HEK293 (cell line): ENCODE measurements around the gene PHACTR1.

Experiments used
- CTCF ChIA-PET: fragments of 350-600 bp; formaldehyde crosslinking; extraction: SDS; loops from one replicate; lab custom pipeline; 2021; ENCODE audit warnings: antibody characterized with exemption; lab: Yijun Ruan, JAX
- POLR2A ChIA-PET: fragments of 300-600 bp; formaldehyde crosslinking; extraction: SDS; loops from one replicate; lab custom pipeline; 2020; ENCODE audit warnings: antibody characterized with exemption, inconsistent platforms; lab: Yijun Ruan, JAX
- H3K27ac ChIP-seq: fragments of 200-500 bp; sonication (Bioruptor generic); 2 replicates; pipeline ENCODE4 v1.5.1; 2014; ENCODE audit warnings: low read depth, low read length, control low read depth, inconsistent platforms; ENCODE audit errors: extremely low read depth
- H3K36me3 ChIP-seq, 2 experiments: fragments of 200-500 bp in 1 of 2; sonication (Bioruptor generic) in 1 of 2; 1 replicate in 1 of 2; 2 replicates in 1 of 2; pipeline ENCODE4 v1.5.1; 2014 to 2017; ENCODE audit warnings: inconsistent platforms in 2 of 2, low read length in 2 of 2; ENCODE audit not compliant: control insufficient read depth in 2 of 2, insufficient read depth in 1 of 2
- H3K4me1 ChIP-seq: fragments of 200-500 bp; sonication (Bioruptor generic); 2 replicates; pipeline ENCODE4 v1.5.1; 2014; ENCODE audit warnings: mild to moderate bottlenecking, low read length, inconsistent platforms; ENCODE audit not compliant: control insufficient read depth, insufficient read depth
- H3K4me3 ChIP-seq: 2 replicates; pipeline ENCODE4 v1.5.1; 2011; ENCODE audit warnings: low read depth, mild to moderate bottlenecking, control low read depth, low read length, moderate library complexity
- H3K9me3 ChIP-seq: fragments of 200-500 bp; sonication (Bioruptor generic); 2 replicates; pipeline ENCODE4 v1.5.1; 2014; ENCODE audit warnings: low read depth, low read length, inconsistent platforms; ENCODE audit not compliant: control insufficient read depth, insufficient read depth
- KLF8 ChIP-seq: fragments of 450-650 bp; formaldehyde crosslinking; IDR thresholded peaks from 2 replicates; pipeline ENCODE4 v1.5.1; 2016; ENCODE audit warnings: missing biosample characterization, missing genetic modification characterization
- SP7 ChIP-seq: fragments of 450-650 bp; formaldehyde crosslinking; IDR thresholded peaks from 2 replicates; pipeline ENCODE4 v1.5.1; 2016; ENCODE audit warnings: missing biosample characterization, missing genetic modification characterization
- ZEB2 ChIP-seq: fragments of 450-650 bp; formaldehyde crosslinking; IDR thresholded peaks from 2 replicates; pipeline ENCODE4 v1.5.1; 2016; ENCODE audit warnings: missing biosample characterization, missing genetic modification characterization
- ZNF133 ChIP-seq: fragments of 450-650 bp; formaldehyde crosslinking; IDR thresholded peaks from 2 replicates; pipeline ENCODE4 v1.5.1; 2016; ENCODE audit warnings: missing biosample characterization, missing genetic modification characterization
- ZNF157 ChIP-seq: fragments of 450-650 bp; formaldehyde crosslinking; IDR thresholded peaks from 2 replicates; pipeline ENCODE4 v1.5.1; 2016; ENCODE audit warnings: missing biosample characterization, missing genetic modification characterization
- ZNF16 ChIP-seq: fragments of 450-650 bp; formaldehyde crosslinking; IDR thresholded peaks from 2 replicates; pipeline ENCODE4 v1.5.1; 2016; ENCODE audit warnings: low read depth, missing biosample characterization, missing genetic modification characterization
- ZNF184 ChIP-seq: fragments of 450-650 bp; IDR thresholded peaks from 2 replicates; pipeline ENCODE4 v1.5.1; 2018; ENCODE audit warnings: missing biosample characterization, mild to moderate bottlenecking, missing genetic modification characterization
- ZNF221 ChIP-seq: fragments of 450-650 bp; formaldehyde crosslinking; IDR thresholded peaks from 2 replicates; pipeline ENCODE4 v1.5.1; 2017; ENCODE audit warnings: missing biosample characterization, missing genetic modification characterization, borderline replicate concordance
- ZNF544 ChIP-seq: fragments of 450-650 bp; formaldehyde crosslinking; IDR thresholded peaks from 2 replicates; pipeline ENCODE4 v1.5.0; 2017; ENCODE audit warnings: missing biosample characterization, missing genetic modification characterization
- ZNF596 ChIP-seq: fragments of 450-650 bp; IDR thresholded peaks from 2 replicates; pipeline ENCODE4 v1.5.0; 2018; ENCODE audit warnings: missing biosample characterization, mild to moderate bottlenecking, missing genetic modification characterization, moderate library complexity
- ZNF626 ChIP-seq: fragments of 450-650 bp; sonication (Bioruptor Pico); formaldehyde crosslinking; IDR thresholded peaks from 2 replicates; pipeline ENCODE4 v1.5.1; 2018; ENCODE audit warnings: missing biosample characterization, missing genetic modification characterization, inconsistent platforms
- ZNF701 ChIP-seq: fragments of 450-650 bp; formaldehyde crosslinking; IDR thresholded peaks from 2 replicates; pipeline ENCODE4 v1.5.1; 2016; ENCODE audit warnings: missing biosample characterization, missing genetic modification characterization
- ZNF747 ChIP-seq: fragments of 450-650 bp; formaldehyde crosslinking; IDR thresholded peaks from 2 replicates; pipeline ENCODE4 v1.5.1; 2016; ENCODE audit warnings: missing biosample characterization, missing genetic modification characterization
- ZNF777 ChIP-seq: fragments of 450-650 bp; formaldehyde crosslinking; IDR thresholded peaks from 2 replicates; pipeline ENCODE4 v1.5.1; 2017; ENCODE audit warnings: missing biosample characterization, missing genetic modification characterization, borderline replicate concordance
- TF ChIP-seq, protein P1 (sequence below): fragments of 450-650 bp; formaldehyde crosslinking; IDR thresholded peaks from 2 replicates; pipeline ENCODE4 v1.5.1; 2016; ENCODE audit warnings: missing biosample characterization, missing genetic modification characterization, borderline replicate concordance
- TF ChIP-seq, protein P2 (sequence below): fragments of 450-650 bp; IDR thresholded peaks from 2 replicates; pipeline ENCODE4 v1.5.1; 2018; ENCODE audit warnings: missing biosample characterization, missing genetic modification characterization
- TF ChIP-seq, protein P3 (sequence below): fragments of 450-650 bp; formaldehyde crosslinking; IDR thresholded peaks from 2 replicates; pipeline ENCODE4 v1.5.1; 2016; ENCODE audit warnings: missing biosample characterization, missing genetic modification characterization
- TF ChIP-seq, protein P4 (sequence below): fragments of 450-650 bp; formaldehyde crosslinking; IDR thresholded peaks from 2 replicates; pipeline ENCODE4 v1.5.1; 2017; ENCODE audit warnings: missing biosample characterization, mild to moderate bottlenecking, missing genetic modification characterization, moderate library complexity
- TF ChIP-seq, protein P5 (sequence below): fragments of 450-650 bp; formaldehyde crosslinking; IDR thresholded peaks from 2 replicates; pipeline ENCODE4 v1.5.1; 2016; ENCODE audit warnings: missing biosample characterization, missing genetic modification characterization

The PHACTR1 gene

DNA sequence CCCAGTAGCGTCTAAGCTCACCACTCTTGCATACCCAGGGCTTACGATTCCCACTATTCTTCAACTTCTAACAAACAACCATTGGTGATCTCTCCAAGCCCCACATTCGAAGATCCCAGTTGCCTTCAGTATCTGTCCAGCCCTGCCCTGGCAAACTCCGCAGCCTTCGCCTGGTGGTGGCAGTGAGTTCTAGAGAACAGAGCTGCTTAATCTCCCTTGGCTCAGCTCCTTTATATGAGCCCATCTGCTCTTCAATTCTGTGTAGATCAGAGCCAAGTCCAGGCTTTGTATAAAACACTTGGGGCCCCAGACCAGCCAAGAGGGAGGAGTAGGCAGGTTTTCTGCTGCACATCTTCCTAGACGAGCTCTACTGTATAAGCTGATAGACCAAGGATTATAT lies 193.3 kb downstream of the PHACTR1 start:
- no peaks in the 10 kb centered on the region for H3K9me3 ChIP-seq
- H3K27ac ChIP-seq, result no peak overlapping the region
- no peak overlapping the region for H3K4me3 ChIP-seq
- ChIA-PET CTCF (interaction anchor here (0.5 to 6.4 kb wide), 9 partner anchors 24 to 685 kb away, joined by 3 to 102 read pairs (median 7); partner anchors contain the start of gene TBC1D7), POLR2A (no interaction called here)
- no peaks in the 10 kb centered on the region for H3K36me3 ChIP-seq
- TF ChIP-seq ZNF701 (tag by site-specific recombination) (no peak), ZNF747 (tag by site-specific recombination) (no peak), SP7 (tag by site-specific recombination) (no peak), ZNF626 (tag by site-specific recombination) (no peak), KLF8 (tag by site-specific recombination) (no peak), ZNF221 (no peak), ZNF596 (no peak), ZEB2 (tag by site-specific recombination) (no peak), ZNF777 (no peak), ZNF16 (tag by site-specific recombination) (no peak), ZNF544 (no peak), ZNF184 (tag by site-specific recombination) (no peak), ZNF157 (tag by site-specific recombination) (no peak), ZNF133 (tag by site-specific recombination) (no peak)
- TF ChIP-seq, protein P1, sequence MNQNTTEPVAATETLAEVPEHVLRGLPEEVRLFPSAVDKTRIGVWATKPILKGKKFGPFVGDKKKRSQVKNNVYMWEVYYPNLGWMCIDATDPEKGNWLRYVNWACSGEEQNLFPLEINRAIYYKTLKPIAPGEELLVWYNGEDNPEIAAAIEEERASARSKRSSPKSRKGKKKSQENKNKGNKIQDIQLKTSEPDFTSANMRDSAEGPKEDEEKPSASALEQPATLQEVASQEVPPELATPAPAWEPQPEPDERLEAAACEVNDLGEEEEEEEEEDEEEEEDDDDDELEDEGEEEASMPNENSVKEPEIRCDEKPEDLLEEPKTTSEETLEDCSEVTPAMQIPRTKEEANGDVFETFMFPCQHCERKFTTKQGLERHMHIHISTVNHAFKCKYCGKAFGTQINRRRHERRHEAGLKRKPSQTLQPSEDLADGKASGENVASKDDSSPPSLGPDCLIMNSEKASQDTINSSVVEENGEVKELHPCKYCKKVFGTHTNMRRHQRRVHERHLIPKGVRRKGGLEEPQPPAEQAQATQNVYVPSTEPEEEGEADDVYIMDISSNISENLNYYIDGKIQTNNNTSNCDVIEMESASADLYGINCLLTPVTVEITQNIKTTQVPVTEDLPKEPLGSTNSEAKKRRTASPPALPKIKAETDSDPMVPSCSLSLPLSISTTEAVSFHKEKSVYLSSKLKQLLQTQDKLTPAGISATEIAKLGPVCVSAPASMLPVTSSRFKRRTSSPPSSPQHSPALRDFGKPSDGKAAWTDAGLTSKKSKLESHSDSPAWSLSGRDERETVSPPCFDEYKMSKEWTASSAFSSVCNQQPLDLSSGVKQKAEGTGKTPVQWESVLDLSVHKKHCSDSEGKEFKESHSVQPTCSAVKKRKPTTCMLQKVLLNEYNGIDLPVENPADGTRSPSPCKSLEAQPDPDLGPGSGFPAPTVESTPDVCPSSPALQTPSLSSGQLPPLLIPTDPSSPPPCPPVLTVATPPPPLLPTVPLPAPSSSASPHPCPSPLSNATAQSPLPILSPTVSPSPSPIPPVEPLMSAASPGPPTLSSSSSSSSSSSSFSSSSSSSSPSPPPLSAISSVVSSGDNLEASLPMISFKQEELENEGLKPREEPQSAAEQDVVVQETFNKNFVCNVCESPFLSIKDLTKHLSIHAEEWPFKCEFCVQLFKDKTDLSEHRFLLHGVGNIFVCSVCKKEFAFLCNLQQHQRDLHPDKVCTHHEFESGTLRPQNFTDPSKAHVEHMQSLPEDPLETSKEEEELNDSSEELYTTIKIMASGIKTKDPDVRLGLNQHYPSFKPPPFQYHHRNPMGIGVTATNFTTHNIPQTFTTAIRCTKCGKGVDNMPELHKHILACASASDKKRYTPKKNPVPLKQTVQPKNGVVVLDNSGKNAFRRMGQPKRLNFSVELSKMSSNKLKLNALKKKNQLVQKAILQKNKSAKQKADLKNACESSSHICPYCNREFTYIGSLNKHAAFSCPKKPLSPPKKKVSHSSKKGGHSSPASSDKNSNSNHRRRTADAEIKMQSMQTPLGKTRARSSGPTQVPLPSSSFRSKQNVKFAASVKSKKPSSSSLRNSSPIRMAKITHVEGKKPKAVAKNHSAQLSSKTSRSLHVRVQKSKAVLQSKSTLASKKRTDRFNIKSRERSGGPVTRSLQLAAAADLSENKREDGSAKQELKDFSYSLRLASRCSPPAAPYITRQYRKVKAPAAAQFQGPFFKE (tag by site-specific recombination), result no peak
- TF ChIP-seq, protein P2, sequence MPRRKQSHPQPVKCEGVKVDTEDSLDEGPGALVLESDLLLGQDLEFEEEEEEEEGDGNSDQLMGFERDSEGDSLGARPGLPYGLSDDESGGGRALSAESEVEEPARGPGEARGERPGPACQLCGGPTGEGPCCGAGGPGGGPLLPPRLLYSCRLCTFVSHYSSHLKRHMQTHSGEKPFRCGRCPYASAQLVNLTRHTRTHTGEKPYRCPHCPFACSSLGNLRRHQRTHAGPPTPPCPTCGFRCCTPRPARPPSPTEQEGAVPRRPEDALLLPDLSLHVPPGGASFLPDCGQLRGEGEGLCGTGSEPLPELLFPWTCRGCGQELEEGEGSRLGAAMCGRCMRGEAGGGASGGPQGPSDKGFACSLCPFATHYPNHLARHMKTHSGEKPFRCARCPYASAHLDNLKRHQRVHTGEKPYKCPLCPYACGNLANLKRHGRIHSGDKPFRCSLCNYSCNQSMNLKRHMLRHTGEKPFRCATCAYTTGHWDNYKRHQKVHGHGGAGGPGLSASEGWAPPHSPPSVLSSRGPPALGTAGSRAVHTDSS (tag by site-specific recombination), result no peak
- TF ChIP-seq, protein P3, sequence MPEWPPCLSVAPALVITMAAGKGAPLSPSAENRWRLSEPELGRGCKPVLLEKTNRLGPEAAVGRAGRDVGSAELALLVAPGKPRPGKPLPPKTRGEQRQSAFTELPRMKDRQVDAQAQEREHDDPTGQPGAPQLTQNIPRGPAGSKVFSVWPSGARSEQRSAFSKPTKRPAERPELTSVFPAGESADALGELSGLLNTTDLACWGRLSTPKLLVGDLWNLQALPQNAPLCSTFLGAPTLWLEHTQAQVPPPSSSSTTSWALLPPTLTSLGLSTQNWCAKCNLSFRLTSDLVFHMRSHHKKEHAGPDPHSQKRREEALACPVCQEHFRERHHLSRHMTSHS (tag by site-specific recombination), result no peak
- TF ChIP-seq, protein P4, sequence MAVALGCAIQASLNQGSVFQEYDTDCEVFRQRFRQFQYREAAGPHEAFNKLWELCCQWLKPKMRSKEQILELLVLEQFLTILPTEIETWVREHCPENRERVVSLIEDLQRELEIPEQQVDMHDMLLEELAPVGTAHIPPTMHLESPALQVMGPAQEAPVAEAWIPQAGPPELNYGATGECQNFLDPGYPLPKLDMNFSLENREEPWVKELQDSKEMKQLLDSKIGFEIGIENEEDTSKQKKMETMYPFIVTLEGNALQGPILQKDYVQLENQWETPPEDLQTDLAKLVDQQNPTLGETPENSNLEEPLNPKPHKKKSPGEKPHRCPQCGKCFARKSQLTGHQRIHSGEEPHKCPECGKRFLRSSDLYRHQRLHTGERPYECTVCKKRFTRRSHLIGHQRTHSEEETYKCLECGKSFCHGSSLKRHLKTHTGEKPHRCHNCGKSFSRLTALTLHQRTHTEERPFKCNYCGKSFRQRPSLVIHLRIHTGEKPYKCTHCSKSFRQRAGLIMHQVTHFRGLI (tag by site-specific recombination), result no peak
- TF ChIP-seq, protein P5, sequence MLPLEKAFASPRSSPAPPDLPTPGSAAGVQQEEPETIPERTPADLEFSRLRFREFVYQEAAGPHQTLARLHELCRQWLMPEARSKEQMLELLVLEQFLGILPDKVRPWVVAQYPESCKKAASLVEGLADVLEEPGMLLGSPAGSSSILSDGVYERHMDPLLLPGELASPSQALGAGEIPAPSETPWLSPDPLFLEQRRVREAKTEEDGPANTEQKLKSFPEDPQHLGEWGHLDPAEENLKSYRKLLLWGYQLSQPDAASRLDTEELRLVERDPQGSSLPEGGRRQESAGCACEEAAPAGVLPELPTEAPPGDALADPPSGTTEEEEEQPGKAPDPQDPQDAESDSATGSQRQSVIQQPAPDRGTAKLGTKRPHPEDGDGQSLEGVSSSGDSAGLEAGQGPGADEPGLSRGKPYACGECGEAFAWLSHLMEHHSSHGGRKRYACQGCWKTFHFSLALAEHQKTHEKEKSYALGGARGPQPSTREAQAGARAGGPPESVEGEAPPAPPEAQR (tag by site-specific recombination), result no peak
- no peaks in the 10 kb centered on the region for H3K4me1 ChIP-seq
